HG02840 (cell line): ENCODE results near the gene PLSCR4.
"Not testable (repeated sequence)": the region's sequence is repeated elsewhere in the genome, so short reads cannot be mapped to it uniquely, and the experiment has no call there.

Experiments
- ATAC-seq: cut with Tn5 transposase; IDR thresholded peaks from one replicate; pipeline ENCODE4 v1.9.1; 2021; ENCODE audit warnings: mild to moderate bottlenecking, moderate library complexity, moderate number of reproducible peaks; ENCODE audit not compliant: unreplicated experiment, low FRiP score

Gene PLSCR4

GRCh38 chr3:146250449-146251382 is at the start of gene PLSCR4:
Gene PLSCR4 (minus strand): TSS chr3:146251105. CDS start chr3:146222071, 29,034 bp downstream.
- ATAC-seq, result no peak

- ATAC-seq, result not testable (repeated sequence)
Measured at GRCh38 chr3:146293401-146293800, 42.5 kb upstream of the PLSCR4 start.

GRCh38 chr3:146283781-146284445 is 33.0 kb upstream of the PLSCR4 start:
- no peak for ATAC-seq

GRCh38 chr3:146280864-146281263 is 30.0 kb upstream of the PLSCR4 start:
- ATAC-seq, result no peak

- ATAC-seq, result no peak
Measured at GRCh38 chr3:146279951-146280350, 29.0 kb upstream of the PLSCR4 start.

- no peak for ATAC-seq
Measured at GRCh38 chr3:146279013-146279412, 28.1 kb upstream of the PLSCR4 start.

- ATAC-seq, result no peak
Measured at GRCh38 chr3:146277953-146278631, 27.2 kb upstream of the PLSCR4 start.

GRCh38 chr3:146275476-146275875 is 24.6 kb upstream of the PLSCR4 start:
- ATAC-seq, result no peak

- no peak for ATAC-seq
Measured at GRCh38 chr3:146274833-146275232, 23.9 kb upstream of the PLSCR4 start.

GRCh38 chr3:146273721-146274407 is 23.0 kb upstream of the PLSCR4 start:
- no peak for ATAC-seq

GRCh38 chr3:146271180-146271579 is 20.3 kb upstream of the PLSCR4 start:
- no peak for ATAC-seq

GRCh38 chr3:146269271-146269670 is 18.4 kb upstream of the PLSCR4 start:
- ATAC-seq, result no peak

- no peak for ATAC-seq
Measured at GRCh38 chr3:146268535-146269219, 17.8 kb upstream of the PLSCR4 start.

- no peak for ATAC-seq
Measured at GRCh38 chr3:146265720-146266119, 14.8 kb upstream of the PLSCR4 start.

- no peak for ATAC-seq
Measured at GRCh38 chr3:146262371-146263110, 11.6 kb upstream of the PLSCR4 start.

- ATAC-seq, result no peak
Measured at GRCh38 chr3:146259880-146260589, 9.1 kb upstream of the PLSCR4 start.

- no peak for ATAC-seq
Measured at GRCh38 chr3:146256851-146257486, 6.1 kb upstream of the PLSCR4 start.

GRCh38 chr3:146252445-146252844 is 1.5 kb upstream of the PLSCR4 start:
- not testable (repeated sequence) for ATAC-seq
